ENCODE measurements around the gene COBLL1.

The COBLL1 gene

GRCh38 chr2:164852086-164852485, 10.5 kb upstream of the COBLL1 start:
- no peak for DNase-seq

- no peak for DNase-seq
Observed at GRCh38 chr2:164850235-164850634, 8.6 kb upstream of the COBLL1 start.

GRCh38 chr2:164849506-164849905, 7.9 kb upstream of the COBLL1 start:
- no peak for DNase-seq

- no peak for DNase-seq
Observed at GRCh38 chr2:164847981-164848741, 6.5 kb upstream of the COBLL1 start.

- DNase-seq = no peak
Observed at GRCh38 chr2:164847291-164847690, 5.7 kb upstream of the COBLL1 start.

- DNase-seq = no peak
Observed at GRCh38 chr2:164846276-164846675, 4.7 kb upstream of the COBLL1 start.

- no peak for DNase-seq
Observed at GRCh38 chr2:164843346-164843911, 1.8 kb upstream of the COBLL1 start.

GRCh38 chr2:164842624-164842966, 972 bp upstream of the COBLL1 start:
- no peak for DNase-seq

GRCh38 chr2:164840930-164841718, 499 bp downstream of the COBLL1 start:
- no peak for DNase-seq

GRCh38 chr2:164840458-164840929, 1.1 kb downstream of the COBLL1 start:
- no peak for DNase-seq

GRCh38 chr2:164839914-164840457, 1.6 kb downstream of the COBLL1 start:
- no peak for DNase-seq

- DNase-seq = no peak
Observed at GRCh38 chr2:164837807-164838206, 3.8 kb downstream of the COBLL1 start.

GRCh38 chr2:164836907-164837306, 4.7 kb downstream of the COBLL1 start:
- DNase-seq = no peak

- no peak for DNase-seq
Observed at GRCh38 chr2:164835302-164835701, 6.3 kb downstream of the COBLL1 start.

- no peak for DNase-seq
Observed at GRCh38 chr2:164831887-164832286, 9.7 kb downstream of the COBLL1 start.

GRCh38 chr2:164831180-164831579, 10.4 kb downstream of the COBLL1 start:
- DNase-seq = no peak

GRCh38 chr2:164826293-164827243, 15.1 kb downstream of the COBLL1 start:
- DNase-seq = no peak

GRCh38 chr2:164824872-164825271, 16.8 kb downstream of the COBLL1 start:
- no peak for DNase-seq

- no peak for DNase-seq
Observed at GRCh38 chr2:164823126-164823525, 18.5 kb downstream of the COBLL1 start.

GRCh38 chr2:164821338-164821737, 20.3 kb downstream of the COBLL1 start:
- no peak for DNase-seq

GRCh38 chr2:164818149-164819136, 23.2 kb downstream of the COBLL1 start:
- no peak for DNase-seq
